ENCODE data around the gene ANKRD55.

Gene ANKRD55

GRCh38 chr5:56095579-56096102, 137.5 kb downstream of the ANKRD55 start:
- TF ChIP-seq SIN3A (IDR thresholded peaks at IDR 0.05; ENCODE audit: borderline replicate concordance, insufficient read depth, low read length) (no peak), REST (IDR thresholded peaks at IDR 0.05; ENCODE audit: insufficient read depth in 1 of 2, low read depth in 2 of 2, low read length in 2 of 2) (no peak), POLR2AphosphoS5 (IDR thresholded peaks at IDR 0.05; ENCODE audit: low read depth, low read length) (no peak), TAF1 (IDR thresholded peaks at IDR 0.05; ENCODE audit: borderline replicate concordance, insufficient read depth, low read length) (no peak)

GRCh38 chr5:56094579-56095361, 138.4 kb downstream of the ANKRD55 start:
- TF ChIP-seq FOXP2 (optimal IDR thresholded peaks at IDR 0.05; ENCODE audit: borderline replicate concordance, extremely low read depth, extremely low read length, insufficient read depth) (no peak), TAF1 (IDR thresholded peaks at IDR 0.05; ENCODE audit: borderline replicate concordance, insufficient read depth, low read length) (no peak), REST (IDR thresholded peaks at IDR 0.05; ENCODE audit: insufficient read depth in 1 of 2, low read depth in 2 of 2, low read length in 2 of 2) (no peak)

GRCh38 chr5:56093970-56094369, 139.2 kb downstream of the ANKRD55 start:
- no peak for TF ChIP-seq POLR2AphosphoS5 (IDR thresholded peaks at IDR 0.05; ENCODE audit: low read depth, low read length)
- TF ChIP-seq TAF1 (IDR thresholded peaks at IDR 0.05; ENCODE audit: borderline replicate concordance, insufficient read depth, low read length), result no peak
- TF ChIP-seq REST (IDR thresholded peaks at IDR 0.05; ENCODE audit: insufficient read depth in 1 of 2, low read depth in 2 of 2, low read length in 2 of 2), result no peak
- no peak for TF ChIP-seq FOXP2 (optimal IDR thresholded peaks at IDR 0.05; ENCODE audit: borderline replicate concordance, extremely low read depth, extremely low read length, insufficient read depth)
- TF ChIP-seq SIN3A (IDR thresholded peaks at IDR 0.05; ENCODE audit: borderline replicate concordance, insufficient read depth, low read length), result no peak

- TF ChIP-seq SIN3A (IDR thresholded peaks at IDR 0.05; ENCODE audit: borderline replicate concordance, insufficient read depth, low read length), result no peak
- no peak for TF ChIP-seq POLR2AphosphoS5 (IDR thresholded peaks at IDR 0.05; ENCODE audit: low read depth, low read length)
- no peak for TF ChIP-seq FOXP2 (optimal IDR thresholded peaks at IDR 0.05; ENCODE audit: borderline replicate concordance, extremely low read depth, extremely low read length, insufficient read depth)
- TF ChIP-seq REST (IDR thresholded peaks at IDR 0.05; ENCODE audit: insufficient read depth in 1 of 2, low read depth in 2 of 2, low read length in 2 of 2), result no peak
- TF ChIP-seq TAF1 (IDR thresholded peaks at IDR 0.05; ENCODE audit: borderline replicate concordance, insufficient read depth, low read length), result no peak
These were observed 141.0 kb downstream of the ANKRD55 start for GRCh38 chr5:56092115-56092514.
